ENCODE results near the gene ADAMTS17. TPM values are rescaled to one million over a fixed set of nuclear protein-coding genes. Genes with fewer than 3 reads are reported as not detected.

The ADAMTS17 gene
- total and polyA plus RNA-seq, 2 experiments from 2014 or later: 0.69 to 3.3 TPM

GRCh38 chr15:100215031-100215842 lies 126.5 kb downstream of the ADAMTS17 start:
- DNase-seq (ENCODE audit: low read depth in 1 of 2, low spot score in 1 of 2): no peak
- Histone ChIP-seq H3K36me3 (no peaks in the 10 kb centered on the region), H3K27ac (no peak overlapping the region), H3K4me3 (no peak overlapping the region), H3K27me3 (no peaks in the 10 kb centered on the region), H3K4me1 (ENCODE audit: low read depth) (peaks cover 8% of the 10 kb centered on the region), H3K9me3 (ENCODE audit: low read depth) (no peaks in the 10 kb centered on the region)
- TF ChIP-seq, protein P1, sequence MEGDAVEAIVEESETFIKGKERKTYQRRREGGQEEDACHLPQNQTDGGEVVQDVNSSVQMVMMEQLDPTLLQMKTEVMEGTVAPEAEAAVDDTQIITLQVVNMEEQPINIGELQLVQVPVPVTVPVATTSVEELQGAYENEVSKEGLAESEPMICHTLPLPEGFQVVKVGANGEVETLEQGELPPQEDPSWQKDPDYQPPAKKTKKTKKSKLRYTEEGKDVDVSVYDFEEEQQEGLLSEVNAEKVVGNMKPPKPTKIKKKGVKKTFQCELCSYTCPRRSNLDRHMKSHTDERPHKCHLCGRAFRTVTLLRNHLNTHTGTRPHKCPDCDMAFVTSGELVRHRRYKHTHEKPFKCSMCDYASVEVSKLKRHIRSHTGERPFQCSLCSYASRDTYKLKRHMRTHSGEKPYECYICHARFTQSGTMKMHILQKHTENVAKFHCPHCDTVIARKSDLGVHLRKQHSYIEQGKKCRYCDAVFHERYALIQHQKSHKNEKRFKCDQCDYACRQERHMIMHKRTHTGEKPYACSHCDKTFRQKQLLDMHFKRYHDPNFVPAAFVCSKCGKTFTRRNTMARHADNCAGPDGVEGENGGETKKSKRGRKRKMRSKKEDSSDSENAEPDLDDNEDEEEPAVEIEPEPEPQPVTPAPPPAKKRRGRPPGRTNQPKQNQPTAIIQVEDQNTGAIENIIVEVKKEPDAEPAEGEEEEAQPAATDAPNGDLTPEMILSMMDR (IDR thresholded peaks at IDR 0.05; ENCODE audit: low read depth, low read length): no peak

DNA sequence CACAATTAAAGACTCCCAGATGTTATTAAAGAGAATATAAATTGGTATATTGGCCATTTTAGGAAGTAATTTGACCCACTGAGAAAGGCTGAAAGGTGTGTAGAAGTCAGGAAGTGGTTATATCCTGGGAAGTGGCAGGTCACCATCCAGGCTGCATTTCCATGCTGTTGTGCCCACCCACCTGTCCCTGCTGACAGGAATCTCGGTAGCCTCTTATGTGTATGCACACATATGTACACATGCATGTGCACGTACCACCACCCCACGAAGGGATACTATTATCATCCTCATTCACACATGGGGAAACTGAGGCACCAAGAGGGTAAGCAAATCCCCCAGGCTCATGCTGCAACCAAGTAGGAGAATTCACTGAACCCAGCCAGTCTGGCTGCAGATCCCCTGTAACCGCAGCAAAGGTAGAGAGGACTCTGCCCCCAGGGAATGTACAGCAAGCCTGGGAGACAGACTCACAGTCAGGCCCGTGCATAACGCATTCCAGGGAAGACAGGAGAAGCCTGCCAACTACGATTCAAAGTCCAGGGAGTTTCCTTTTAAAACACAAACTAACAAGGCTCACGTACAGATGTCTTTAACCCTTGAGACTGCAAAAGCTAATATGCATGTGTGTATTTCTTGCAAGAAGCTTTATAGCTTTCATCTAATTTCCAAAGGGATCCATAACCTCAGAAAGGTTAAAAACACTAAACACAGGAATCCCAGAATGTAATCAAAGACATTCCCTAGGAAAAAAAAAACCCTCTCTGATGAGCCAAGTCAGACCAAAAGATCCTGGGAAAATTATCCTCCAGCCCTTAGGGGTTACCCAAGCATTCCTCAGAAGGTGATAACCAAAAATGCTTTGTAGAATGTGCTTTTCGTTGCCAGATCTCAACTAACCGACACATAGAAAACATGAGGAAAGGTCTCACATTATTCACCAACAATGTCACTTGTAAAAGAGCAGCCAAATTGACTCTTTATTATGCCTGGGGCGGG lies 129.6 kb downstream of the ADAMTS17 start:
- peak; percentile 55 to 62 for DNase-seq (ENCODE audit: low read depth in 1 of 2, low spot score in 1 of 2)
- TF ChIP-seq, protein P1 (IDR thresholded peaks at IDR 0.05; ENCODE audit: low read depth, low read length): no peak
- Histone ChIP-seq H3K9me3 (ENCODE audit: low read depth) (no peaks in the 10 kb centered on the region), H3K36me3 (no peaks in the 10 kb centered on the region), H3K27me3 (no peaks in the 10 kb centered on the region), H3K4me3 (no peak overlapping the region), H3K27ac (peak overlapping the region; percentile 31), H3K4me1 (ENCODE audit: low read depth) (peaks cover 11% of the 10 kb centered on the region)

DNA sequence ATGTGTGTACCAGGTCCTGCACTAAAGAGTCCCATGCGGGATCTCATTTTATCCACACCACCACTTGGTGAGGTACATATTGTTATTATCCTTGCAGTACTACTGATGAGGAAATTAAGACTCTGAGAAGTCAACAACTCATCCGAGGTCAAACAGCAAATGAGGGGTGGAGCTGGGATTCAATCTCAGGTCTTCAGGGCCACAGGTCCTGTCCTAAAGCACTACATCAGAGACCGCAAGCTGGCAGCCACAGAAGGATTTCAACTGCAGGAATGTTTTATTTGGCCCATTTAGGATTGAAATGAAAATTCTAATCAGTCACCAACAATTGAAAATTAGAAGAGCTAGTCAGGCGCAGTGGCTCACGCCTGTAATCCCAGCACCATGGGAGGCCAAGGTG lies 131.4 kb downstream of the ADAMTS17 start:
- Histone ChIP-seq H3K9me3 (ENCODE audit: low read depth) (no peaks in the 10 kb centered on the region), H3K27ac (no peak overlapping the region), H3K4me3 (no peak overlapping the region), H3K36me3 (no peaks in the 10 kb centered on the region), H3K4me1 (ENCODE audit: low read depth) (peaks cover 16% of the 10 kb centered on the region), H3K27me3 (no peaks in the 10 kb centered on the region)
- no peak for DNase-seq (ENCODE audit: low read depth in 1 of 2, low spot score in 1 of 2)
- TF ChIP-seq, protein P1 (IDR thresholded peaks at IDR 0.05; ENCODE audit: low read depth, low read length): no peak

- H3K27me3 ChIP-seq: no peaks in the 10 kb centered on the region
- no peaks in the 10 kb centered on the region for H3K36me3 ChIP-seq
- H3K9me3 ChIP-seq (ENCODE audit: low read depth): no peaks in the 10 kb centered on the region
- no peak overlapping the region for H3K4me3 ChIP-seq
- H3K27ac ChIP-seq: no peak overlapping the region
- peaks cover 16% of the 10 kb centered on the region for H3K4me1 ChIP-seq (ENCODE audit: low read depth)
- DNase-seq (ENCODE audit: low read depth in 1 of 2, low spot score in 1 of 2): no peak
- TF ChIP-seq, protein P1 (IDR thresholded peaks at IDR 0.05; ENCODE audit: low read depth, low read length): no peak
These were observed 132.7 kb downstream of the ADAMTS17 start for GRCh38 chr15:100208921-100209603.

- TF ChIP-seq, protein P1 (IDR thresholded peaks at IDR 0.05; ENCODE audit: low read depth, low read length): no peak
- Histone ChIP-seq H3K4me1 (ENCODE audit: low read depth) (peaks cover 11% of the 10 kb centered on the region), H3K36me3 (no peaks in the 10 kb centered on the region), H3K9me3 (ENCODE audit: low read depth) (no peaks in the 10 kb centered on the region), H3K27me3 (no peaks in the 10 kb centered on the region), H3K4me3 (no peak overlapping the region), H3K27ac (no peak overlapping the region)
- peak in 1 of 2 donors; percentile 32 for DNase-seq (ENCODE audit: low read depth in 1 of 2, low spot score in 1 of 2)
These were observed 134.7 kb downstream of the ADAMTS17 start for GRCh38 chr15:100207053-100207452.
